ENCODE measurements around the gene CFAP100.

The CFAP100 gene

DNA sequence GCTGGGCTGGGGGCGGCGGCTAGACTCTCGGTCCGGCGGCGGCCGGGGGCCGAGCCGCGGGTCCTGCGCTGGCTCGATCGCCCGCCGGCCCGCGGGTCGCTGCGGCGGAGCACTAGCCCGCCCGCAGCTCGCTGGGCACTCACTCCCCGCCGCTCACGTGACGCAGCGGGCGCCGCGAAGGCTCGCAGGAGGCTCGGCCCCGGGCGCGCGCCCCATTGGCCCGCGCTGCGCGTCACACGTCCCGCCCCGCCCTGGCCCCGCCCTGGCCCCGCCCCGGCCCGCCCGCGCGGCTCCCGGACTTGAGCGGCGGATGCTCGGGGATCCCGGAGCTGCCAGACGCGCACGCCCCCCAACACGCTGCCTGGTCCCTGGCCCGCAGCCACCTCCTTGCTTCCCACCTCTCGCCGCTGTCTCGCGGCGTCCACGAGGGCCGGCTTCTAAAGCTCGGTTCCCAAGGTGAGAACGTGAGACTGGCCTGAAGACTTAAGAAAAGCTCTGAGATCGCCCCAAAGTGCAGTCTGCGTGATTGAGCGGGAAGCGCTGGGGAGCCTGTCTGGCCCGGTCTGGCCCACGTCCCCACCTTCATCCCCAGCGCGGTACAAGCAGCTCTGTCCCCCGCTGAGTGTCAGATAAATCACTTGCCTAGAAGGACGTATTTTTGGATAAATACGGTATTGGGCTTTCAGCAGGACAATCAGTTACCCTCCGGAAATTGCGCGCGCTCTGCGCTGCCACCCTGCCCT, 37.2 kb upstream of the CFAP100 start, which contains the start of gene KLF15:
KLF15 (minus strand) TSS at position 114 of the 743 bp plus-strand sequence. CDS start 4,486 bp downstream, outside the sequence.
- DNase-seq = peak; percentile 63

GRCh38 chr3:126358038-126358815, 36.5 kb upstream of the CFAP100 start:
- DNase-seq = no peak

GRCh38 chr3:126358816-126359181, 35.9 kb upstream of the CFAP100 start:
- DNase-seq = no peak

- DNase-seq = no peak
Observed at GRCh38 chr3:126360046-126360713, 34.5 kb upstream of the CFAP100 start.

DNA sequence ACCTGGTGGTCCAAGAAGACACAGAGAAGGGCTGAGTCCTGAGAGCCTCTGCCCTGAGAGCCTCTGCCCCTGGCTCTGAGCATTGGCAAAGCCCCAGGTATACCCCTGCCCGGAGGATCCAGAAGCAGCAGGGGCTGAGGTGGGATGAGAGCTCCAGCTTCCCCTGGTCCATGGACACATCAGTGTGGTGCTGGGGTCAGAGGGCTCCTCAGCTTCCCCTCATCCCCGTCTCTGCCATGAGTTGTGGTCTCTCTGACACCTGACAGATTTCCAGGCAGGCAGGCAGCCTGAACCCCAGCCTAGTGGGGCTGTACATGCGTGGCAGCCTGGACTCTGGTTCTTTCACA, 34.0 kb upstream of the CFAP100 start:
- no peak for DNase-seq

- DNase-seq = no peak
Observed at GRCh38 chr3:126361211-126361610, 33.5 kb upstream of the CFAP100 start.

- DNase-seq = no peak
Observed at GRCh38 chr3:126364130-126364695, 30.5 kb upstream of the CFAP100 start.

- no peak for DNase-seq
Observed at GRCh38 chr3:126364731-126365301, 29.9 kb upstream of the CFAP100 start.

DNA sequence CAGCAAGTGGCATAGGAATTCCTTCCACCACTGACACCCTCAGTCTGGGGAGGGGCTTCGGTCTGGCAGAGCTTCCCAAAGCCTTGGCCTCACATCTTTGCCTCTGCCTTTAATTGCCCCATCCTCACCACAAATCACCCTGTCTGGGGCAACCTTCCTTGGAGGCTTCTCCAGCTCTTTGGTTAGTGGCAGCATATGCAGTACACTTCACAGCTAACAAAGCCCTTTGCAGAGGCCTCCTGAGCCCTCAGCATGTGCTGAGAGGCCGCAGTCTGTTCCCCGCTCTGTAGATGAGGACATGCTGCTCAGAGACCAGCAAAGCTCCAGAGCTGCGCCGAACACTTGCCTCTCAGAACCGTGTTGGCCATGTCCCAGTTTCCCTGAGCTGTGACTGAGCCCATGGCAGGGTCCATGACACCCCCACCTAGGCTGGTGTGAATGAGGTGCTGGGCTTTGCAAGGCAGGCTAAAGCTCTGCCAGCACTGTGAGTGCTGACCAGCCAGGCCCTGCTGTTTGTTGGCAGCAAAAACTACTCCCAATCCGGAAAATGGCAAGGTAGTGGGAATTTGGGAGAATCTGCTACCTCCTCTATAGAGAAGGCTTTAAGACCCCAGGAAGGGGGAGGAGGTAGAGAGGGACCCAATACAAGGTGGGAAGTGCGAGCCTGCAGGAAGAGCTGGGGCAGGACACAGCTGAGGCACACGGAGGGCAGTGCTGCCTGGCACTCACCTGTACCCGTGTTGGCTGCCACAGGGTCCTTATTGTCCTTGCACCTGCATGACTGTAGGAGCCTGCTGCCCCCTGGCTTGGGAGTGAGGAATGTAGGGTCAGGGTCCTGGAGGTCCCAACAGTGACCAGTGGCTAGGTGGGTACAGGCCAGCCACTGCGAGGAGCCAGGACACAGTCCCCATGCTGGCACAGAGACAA, 29.1 kb upstream of the CFAP100 start:
- DNase-seq = no peak

DNA sequence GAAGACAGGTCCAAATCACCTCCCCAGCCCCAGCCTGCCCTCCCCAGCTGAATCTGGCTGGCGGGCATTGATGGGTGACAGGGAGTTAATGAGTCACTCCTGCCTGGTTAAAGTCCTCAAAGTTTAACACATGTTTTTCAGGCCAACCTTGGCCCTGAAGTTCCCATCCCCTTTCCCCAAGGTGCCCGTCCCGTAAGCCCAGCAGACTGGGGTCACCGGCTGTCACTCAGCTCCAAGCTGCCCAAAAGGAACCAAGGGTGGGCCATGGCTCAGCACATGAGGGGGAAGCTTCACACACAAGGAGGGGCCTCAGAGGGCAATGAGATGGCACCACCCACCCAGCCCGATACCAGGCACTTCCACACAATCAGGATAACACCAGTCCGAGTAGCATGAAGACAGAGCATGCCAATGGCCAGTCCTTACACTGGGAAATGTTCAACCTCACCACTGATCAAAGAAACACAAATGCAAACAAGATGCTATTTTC, 27.3 kb upstream of the CFAP100 start:
- DNase-seq = no peak

- DNase-seq = no peak
Observed at GRCh38 chr3:126369490-126369889, 25.2 kb upstream of the CFAP100 start.

- DNase-seq = no peak
Observed at GRCh38 chr3:126370055-126370454, 24.7 kb upstream of the CFAP100 start.

- no peak for DNase-seq
Observed at GRCh38 chr3:126370606-126371005, 24.1 kb upstream of the CFAP100 start.

DNA sequence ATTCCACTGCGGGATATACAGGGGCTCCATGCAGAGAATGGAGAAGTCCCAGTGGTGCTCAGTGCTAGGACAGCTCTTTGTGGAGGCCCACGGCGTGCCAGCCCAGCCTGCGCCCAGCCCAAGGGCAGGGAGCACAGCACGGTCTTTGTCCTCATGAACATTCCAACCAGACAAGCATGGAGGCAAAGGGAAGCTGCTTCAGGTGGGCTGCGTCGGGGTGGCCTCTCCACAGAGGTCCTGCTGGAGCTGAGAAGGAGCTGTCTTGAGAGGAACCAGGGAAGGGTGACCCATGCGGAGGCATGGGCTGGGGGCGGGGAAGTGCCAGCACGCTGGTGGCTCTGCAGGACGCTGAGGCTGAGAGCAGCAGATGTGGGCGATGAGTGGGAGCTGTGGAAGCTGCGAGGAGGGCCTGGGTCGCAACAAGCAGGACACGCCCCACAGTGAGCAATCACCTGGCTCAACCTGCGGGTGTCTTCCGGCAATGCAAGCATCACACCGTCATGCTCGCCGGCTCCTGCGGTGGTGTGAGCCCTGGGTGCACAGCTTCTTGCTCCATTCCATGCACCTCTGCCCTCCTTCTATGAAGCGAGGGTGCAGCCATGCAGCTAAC, 23.5 kb upstream of the CFAP100 start:
- no peak for DNase-seq

DNA sequence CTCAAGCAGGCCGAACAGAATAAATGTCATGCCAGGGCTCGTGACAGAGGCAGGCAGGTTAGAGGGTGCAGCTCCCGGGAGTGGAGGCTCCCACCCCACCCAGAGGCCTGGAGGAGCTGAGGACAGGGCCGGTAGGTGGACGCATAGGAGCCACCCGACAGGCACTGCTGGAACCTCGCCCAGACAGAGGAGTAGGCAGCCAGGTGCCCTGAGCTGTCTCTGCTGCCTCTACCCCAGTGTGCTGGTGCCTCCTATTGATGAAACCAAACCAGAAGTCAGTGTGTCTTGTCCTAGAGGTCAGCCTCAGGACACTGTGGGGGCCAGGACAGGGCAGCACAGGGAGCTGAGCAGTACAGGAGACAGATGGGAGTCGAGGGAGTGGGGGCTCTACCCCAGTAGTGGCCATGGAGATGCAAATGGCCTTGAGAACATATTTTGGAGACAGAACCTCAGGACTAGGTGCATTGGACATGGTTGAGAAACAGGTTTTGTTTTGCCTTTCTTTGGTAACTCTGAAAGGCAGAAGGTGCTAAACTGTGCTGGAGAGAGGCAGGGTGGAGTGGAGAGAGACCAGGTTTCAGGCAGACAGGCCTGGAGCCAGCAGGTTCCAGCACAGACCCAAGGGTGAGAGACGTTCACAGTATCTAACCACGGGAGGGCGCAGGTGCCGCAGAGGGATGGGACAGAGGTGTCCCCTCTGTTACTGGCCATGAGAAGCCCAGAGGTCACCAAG, 22.1 kb upstream of the CFAP100 start:
- no peak for DNase-seq

- no peak for DNase-seq
Observed at GRCh38 chr3:126373146-126373613, 21.5 kb upstream of the CFAP100 start.

DNA sequence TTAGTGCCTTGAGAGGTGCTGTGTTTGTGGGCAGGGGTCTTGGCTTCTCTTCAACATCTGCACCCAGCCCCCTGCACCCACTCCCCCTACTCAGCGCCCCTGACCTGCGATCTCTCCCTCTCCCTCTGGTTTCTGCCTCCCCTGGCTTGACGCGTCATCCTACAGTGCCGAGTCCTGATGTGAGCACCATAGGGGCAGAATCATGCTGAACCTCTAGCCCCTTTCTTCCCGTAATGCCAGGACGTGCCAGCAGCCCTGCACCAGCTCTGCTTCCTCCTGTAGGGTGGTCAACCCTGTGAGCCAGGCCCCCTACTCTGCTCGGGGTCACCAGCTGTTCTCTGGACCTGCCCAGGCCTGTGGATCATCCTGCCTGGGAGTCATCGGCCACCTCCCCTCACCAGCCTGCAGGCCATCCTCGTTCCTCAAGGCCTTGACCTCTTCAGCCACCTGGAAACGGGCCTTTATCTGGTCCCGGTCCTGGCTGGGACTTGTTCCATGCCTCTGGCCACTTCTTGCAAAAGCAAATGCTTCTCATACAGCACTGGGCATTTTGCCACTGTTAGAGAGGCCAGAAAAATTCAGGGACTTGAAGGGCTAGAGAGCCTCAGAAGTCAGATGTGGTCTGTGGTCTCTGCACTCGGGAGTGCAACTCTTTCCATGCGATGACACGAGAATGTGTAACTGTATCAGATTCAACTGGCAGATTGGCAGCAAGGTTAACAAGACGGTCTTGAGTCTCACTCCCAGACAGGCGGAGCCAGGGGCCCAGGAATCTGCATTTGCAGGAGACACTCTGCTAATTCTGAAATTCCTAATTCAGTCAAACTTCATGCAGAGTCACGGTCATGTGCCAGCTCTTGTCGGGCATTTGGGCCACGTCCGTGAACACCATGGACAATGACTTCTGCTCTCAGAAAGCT, 20.8 kb upstream of the CFAP100 start:
- DNase-seq = no peak

GRCh38 chr3:126375835-126376331, 18.8 kb upstream of the CFAP100 start:
- no peak for DNase-seq

- no peak for DNase-seq
Observed at GRCh38 chr3:126376444-126376843, 18.3 kb upstream of the CFAP100 start.

Data from activated CD4-positive, alpha-beta T cell treated with anti-CD3 and anti-CD28 coated beads for 1 hour (primary cell).